ENCODE results near the gene MCRIP1. TPM values are rescaled to one million over a fixed set of nuclear protein-coding genes. Genes with fewer than 3 reads are reported as not detected.

Gene MCRIP1
- total and polyA plus RNA-seq, 9 of the 15 experiments (the other 6 are each of a cell fraction or from before 2014, with no cell fraction given) = 0.39 to 35.8 (median 9.7) TPM

DNA sequence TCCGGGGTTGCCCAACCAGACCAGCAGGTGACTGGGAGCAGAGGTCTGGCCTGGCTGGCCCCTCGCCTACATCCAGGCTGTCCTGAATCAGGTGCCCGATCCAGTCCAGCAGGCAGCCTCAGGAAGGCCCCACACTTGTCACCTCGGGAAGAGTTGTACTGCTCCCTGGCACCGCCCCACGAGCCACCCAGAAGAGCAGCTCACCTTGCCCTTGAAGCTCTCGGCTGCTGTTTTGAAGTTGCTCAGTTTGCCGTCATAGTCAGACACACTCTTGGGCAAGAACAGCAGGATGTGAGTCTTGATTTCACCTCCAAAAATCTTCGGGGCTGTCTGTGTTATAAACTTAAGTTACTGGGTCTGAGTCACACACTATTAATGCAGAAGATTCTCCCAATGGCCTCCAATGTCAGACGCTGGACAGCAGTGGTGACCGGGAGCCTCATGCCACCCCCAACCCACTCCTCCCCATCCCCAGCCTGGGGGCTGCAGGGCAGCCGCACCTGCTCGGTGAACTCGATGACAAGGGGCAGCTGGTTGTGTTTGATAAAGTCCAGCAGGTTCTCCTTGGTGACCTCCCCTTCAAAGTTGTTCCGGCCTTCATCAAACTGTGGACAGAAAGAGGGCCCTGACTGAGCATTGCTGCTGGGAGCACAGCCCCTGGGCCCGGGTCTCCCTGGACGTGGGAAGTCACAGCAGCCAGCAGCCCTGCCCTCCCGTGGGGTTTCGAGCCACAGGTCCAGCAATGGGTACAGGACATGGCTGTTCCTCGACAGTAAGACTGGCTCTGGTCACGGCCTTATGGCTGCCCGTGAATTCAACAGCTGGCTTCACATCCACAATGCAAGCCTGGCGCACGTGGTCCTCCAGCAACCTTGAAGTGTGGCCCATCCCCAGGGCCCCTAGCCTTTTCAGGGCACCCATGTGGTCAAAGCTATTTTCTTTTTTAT, 13.9 kb upstream of the MCRIP1 start (continued):
- TF ChIP-seq, protein P1, sequence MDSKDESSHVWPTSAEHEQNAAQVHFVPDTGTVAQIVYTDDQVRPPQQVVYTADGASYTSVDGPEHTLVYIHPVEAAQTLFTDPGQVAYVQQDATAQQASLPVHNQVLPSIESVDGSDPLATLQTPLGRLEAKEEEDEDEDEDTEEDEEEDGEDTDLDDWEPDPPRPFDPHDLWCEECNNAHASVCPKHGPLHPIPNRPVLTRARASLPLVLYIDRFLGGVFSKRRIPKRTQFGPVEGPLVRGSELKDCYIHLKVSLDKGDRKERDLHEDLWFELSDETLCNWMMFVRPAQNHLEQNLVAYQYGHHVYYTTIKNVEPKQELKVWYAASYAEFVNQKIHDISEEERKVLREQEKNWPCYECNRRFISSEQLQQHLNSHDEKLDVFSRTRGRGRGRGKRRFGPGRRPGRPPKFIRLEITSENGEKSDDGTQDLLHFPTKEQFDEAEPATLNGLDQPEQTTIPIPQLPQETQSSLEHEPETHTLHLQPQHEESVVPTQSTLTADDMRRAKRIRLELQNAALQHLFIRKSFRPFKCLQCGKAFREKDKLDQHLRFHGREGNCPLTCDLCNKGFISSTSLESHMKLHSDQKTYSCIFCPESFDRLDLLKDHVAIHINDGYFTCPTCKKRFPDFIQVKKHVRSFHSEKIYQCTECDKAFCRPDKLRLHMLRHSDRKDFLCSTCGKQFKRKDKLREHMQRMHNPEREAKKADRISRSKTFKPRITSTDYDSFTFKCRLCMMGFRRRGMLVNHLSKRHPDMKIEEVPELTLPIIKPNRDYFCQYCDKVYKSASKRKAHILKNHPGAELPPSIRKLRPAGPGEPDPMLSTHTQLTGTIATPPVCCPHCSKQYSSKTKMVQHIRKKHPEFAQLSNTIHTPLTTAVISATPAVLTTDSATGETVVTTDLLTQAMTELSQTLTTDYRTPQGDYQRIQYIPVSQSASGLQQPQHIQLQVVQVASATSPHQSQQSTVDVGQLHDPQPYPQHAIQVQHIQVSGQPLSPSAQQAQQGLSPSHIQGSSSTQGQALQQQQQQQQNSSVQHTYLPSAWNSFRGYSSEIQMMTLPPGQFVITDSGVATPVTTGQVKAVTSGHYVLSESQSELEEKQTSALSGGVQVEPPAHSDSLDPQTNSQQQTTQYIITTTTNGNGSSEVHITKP (IDR thresholded peaks at IDR 0.05; ENCODE audit: partially characterized antibody) = no peak
- TF ChIP-seq DNMT1 (IDR thresholded peaks at IDR 0.05) (no peak), RBFOX2 (IDR thresholded peaks at IDR 0.05; ENCODE audit: low read depth, low read length) (peak; percentile 61), POLR2AphosphoS5 (IDR thresholded peaks at IDR 0.05; ENCODE audit: control insufficient read depth, insufficient read depth, low read depth, low read length) (0 out of 2 replicates have a peak, but pooled peaks have one; percentile 7), POLR2G (IDR thresholded peaks at IDR 0.05; ENCODE audit: low read depth, low read length) (peak; percentile 49; the same call in 1 of the 2 replicates), KAT7 (CRISPR knock-in tag; IDR thresholded peaks at IDR 0.05; ENCODE audit: borderline replicate concordance) (no peak), STAG1 (CRISPR knock-in tag; IDR thresholded peaks at IDR 0.05; ENCODE audit: borderline replicate concordance) (no peak)
- TF ChIP-seq, protein P2, sequence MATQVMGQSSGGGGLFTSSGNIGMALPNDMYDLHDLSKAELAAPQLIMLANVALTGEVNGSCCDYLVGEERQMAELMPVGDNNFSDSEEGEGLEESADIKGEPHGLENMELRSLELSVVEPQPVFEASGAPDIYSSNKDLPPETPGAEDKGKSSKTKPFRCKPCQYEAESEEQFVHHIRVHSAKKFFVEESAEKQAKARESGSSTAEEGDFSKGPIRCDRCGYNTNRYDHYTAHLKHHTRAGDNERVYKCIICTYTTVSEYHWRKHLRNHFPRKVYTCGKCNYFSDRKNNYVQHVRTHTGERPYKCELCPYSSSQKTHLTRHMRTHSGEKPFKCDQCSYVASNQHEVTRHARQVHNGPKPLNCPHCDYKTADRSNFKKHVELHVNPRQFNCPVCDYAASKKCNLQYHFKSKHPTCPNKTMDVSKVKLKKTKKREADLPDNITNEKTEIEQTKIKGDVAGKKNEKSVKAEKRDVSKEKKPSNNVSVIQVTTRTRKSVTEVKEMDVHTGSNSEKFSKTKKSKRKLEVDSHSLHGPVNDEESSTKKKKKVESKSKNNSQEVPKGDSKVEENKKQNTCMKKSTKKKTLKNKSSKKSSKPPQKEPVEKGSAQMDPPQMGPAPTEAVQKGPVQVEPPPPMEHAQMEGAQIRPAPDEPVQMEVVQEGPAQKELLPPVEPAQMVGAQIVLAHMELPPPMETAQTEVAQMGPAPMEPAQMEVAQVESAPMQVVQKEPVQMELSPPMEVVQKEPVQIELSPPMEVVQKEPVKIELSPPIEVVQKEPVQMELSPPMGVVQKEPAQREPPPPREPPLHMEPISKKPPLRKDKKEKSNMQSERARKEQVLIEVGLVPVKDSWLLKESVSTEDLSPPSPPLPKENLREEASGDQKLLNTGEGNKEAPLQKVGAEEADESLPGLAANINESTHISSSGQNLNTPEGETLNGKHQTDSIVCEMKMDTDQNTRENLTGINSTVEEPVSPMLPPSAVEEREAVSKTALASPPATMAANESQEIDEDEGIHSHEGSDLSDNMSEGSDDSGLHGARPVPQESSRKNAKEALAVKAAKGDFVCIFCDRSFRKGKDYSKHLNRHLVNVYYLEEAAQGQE (IDR thresholded peaks at IDR 0.05; ENCODE audit: borderline replicate concordance) = no peak
- TF ChIP-seq, protein P2 (CRISPR knock-in tag; IDR thresholded peaks at IDR 0.05; ENCODE audit: low read depth) = no peak

Data from K562 (cell line).